Hindlimb muscle (tissue), 1 donor: Measurements from ENCODE around the gene USP31. TPM values are rescaled to one million over a fixed set of nuclear protein-coding genes. Genes with fewer than 3 reads are reported as not detected.

Experiments
- DNase-seq: peaks from one replicate; pipeline ENCODE4 v3.0.0-alpha.2; 2013
- polyA plus RNA-seq: library from polyadenylated mRNA; unstranded; fragments of 120-200 nt; gene quantifications from one replicate; pipeline ENCODE4 v1.2.1, GENCODE V29; 2013; ENCODE audit not compliant: insufficient read length

The USP31 gene
- 6.4 TPM for polyA plus RNA-seq

- peak; percentile 96 for DNase-seq
Observed at GRCh38 chr16:23149267-23149992, at the start of gene USP31. USP31 (minus strand) TSS chr16:23149452; CDS start chr16:23149270, 182 bp downstream.

GRCh38 chr16:23196539-23196938 is 47.3 kb upstream of the USP31 start:
- no peak for DNase-seq

- no peak for DNase-seq
Observed at GRCh38 chr16:23195366-23195978, 46.2 kb upstream of the USP31 start.

GRCh38 chr16:23194497-23195221 is 45.4 kb upstream of the USP31 start:
- DNase-seq, result no peak

- no peak for DNase-seq
Observed at GRCh38 chr16:23188911-23189310, 39.7 kb upstream of the USP31 start.

GRCh38 chr16:23187341-23187740 is 38.1 kb upstream of the USP31 start:
- no peak for DNase-seq

- no peak for DNase-seq
Observed at GRCh38 chr16:23186171-23186570, 36.9 kb upstream of the USP31 start.

GRCh38 chr16:23185656-23186055 is 36.4 kb upstream of the USP31 start:
- DNase-seq, result no peak

- no peak for DNase-seq
Observed at GRCh38 chr16:23183543-23183862, 34.3 kb upstream of the USP31 start.

- no peak for DNase-seq
Observed at GRCh38 chr16:23182679-23183542, 33.7 kb upstream of the USP31 start, which contains the start of gene SCNN1G. SCNN1G (plus strand) TSS chr16:23182745; CDS start chr16:23186272, 3,527 bp downstream.

GRCh38 chr16:23182206-23182678 is 33.0 kb upstream of the USP31 start:
- peak; percentile 16 for DNase-seq

- no peak for DNase-seq
Observed at GRCh38 chr16:23181506-23181905, 32.3 kb upstream of the USP31 start.

- DNase-seq, result no peak
Observed at GRCh38 chr16:23175651-23176050, 26.4 kb upstream of the USP31 start.

GRCh38 chr16:23174622-23175021 is 25.4 kb upstream of the USP31 start:
- no peak for DNase-seq

GRCh38 chr16:23172994-23173393 is 23.7 kb upstream of the USP31 start:
- no peak for DNase-seq

- no peak for DNase-seq
Observed at GRCh38 chr16:23172583-23172982, 23.3 kb upstream of the USP31 start.

- no peak for DNase-seq
Observed at GRCh38 chr16:23164736-23165135, 15.5 kb upstream of the USP31 start.

GRCh38 chr16:23163921-23164320 is 14.7 kb upstream of the USP31 start:
- DNase-seq, result no peak

GRCh38 chr16:23160574-23160973 is 11.3 kb upstream of the USP31 start:
- DNase-seq, result peak; percentile 13

- DNase-seq, result no peak
Observed at GRCh38 chr16:23160082-23160481, 10.8 kb upstream of the USP31 start.

GRCh38 chr16:23158114-23158513 is 8.9 kb upstream of the USP31 start:
- DNase-seq, result no peak

GRCh38 chr16:23156946-23157460 is 7.8 kb upstream of the USP31 start:
- no peak for DNase-seq
